ENCODE data around the gene BTF3. TPM values are rescaled to one million over a fixed set of nuclear protein-coding genes. Genes with fewer than 3 reads are reported as not detected.
A peak's percentile ranks its signal among the peaks of the same experiment; 100 is the strongest.
"Not testable (repeated sequence)": the region's sequence is repeated elsewhere in the genome, so short reads cannot be mapped to it uniquely, and the experiment has no call there.

The BTF3 gene
- total and polyA plus RNA-seq, 2 of the 13 experiments (the other 11 are each of a cell fraction or from before 2014, with no cell fraction given) = 557 to 698 TPM

DNA sequence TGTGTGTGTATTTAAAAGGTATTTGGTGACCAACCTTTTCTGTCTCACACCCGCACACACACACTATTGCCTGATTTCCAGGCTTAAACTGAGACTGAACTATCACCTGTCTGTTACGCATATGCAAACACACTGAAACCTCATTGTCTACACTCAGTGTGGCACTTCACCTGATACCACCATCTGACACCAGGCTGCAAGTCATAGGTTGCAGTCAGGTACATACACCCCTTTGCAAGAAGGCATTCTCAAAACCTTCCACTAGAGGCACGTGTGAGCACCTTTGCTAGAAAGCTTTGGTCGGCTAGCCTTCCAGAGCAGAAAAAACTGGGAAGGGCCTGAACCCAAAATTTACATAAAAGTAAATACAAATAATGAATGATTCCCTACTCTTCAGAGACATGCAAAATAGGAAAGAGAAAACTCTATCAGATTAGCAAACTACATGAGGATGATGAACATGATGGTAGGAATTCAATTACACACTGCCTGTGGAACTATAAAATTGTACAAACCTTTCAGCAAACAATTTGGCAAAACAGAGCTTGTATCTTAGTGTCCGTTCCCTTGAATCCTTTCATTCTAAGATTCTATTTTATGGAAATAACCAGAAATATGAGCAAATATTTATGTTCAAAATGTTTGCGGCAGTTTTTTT, 43.7 kb upstream of the BTF3 start (continued):
- TF ChIP-seq, protein P1, sequence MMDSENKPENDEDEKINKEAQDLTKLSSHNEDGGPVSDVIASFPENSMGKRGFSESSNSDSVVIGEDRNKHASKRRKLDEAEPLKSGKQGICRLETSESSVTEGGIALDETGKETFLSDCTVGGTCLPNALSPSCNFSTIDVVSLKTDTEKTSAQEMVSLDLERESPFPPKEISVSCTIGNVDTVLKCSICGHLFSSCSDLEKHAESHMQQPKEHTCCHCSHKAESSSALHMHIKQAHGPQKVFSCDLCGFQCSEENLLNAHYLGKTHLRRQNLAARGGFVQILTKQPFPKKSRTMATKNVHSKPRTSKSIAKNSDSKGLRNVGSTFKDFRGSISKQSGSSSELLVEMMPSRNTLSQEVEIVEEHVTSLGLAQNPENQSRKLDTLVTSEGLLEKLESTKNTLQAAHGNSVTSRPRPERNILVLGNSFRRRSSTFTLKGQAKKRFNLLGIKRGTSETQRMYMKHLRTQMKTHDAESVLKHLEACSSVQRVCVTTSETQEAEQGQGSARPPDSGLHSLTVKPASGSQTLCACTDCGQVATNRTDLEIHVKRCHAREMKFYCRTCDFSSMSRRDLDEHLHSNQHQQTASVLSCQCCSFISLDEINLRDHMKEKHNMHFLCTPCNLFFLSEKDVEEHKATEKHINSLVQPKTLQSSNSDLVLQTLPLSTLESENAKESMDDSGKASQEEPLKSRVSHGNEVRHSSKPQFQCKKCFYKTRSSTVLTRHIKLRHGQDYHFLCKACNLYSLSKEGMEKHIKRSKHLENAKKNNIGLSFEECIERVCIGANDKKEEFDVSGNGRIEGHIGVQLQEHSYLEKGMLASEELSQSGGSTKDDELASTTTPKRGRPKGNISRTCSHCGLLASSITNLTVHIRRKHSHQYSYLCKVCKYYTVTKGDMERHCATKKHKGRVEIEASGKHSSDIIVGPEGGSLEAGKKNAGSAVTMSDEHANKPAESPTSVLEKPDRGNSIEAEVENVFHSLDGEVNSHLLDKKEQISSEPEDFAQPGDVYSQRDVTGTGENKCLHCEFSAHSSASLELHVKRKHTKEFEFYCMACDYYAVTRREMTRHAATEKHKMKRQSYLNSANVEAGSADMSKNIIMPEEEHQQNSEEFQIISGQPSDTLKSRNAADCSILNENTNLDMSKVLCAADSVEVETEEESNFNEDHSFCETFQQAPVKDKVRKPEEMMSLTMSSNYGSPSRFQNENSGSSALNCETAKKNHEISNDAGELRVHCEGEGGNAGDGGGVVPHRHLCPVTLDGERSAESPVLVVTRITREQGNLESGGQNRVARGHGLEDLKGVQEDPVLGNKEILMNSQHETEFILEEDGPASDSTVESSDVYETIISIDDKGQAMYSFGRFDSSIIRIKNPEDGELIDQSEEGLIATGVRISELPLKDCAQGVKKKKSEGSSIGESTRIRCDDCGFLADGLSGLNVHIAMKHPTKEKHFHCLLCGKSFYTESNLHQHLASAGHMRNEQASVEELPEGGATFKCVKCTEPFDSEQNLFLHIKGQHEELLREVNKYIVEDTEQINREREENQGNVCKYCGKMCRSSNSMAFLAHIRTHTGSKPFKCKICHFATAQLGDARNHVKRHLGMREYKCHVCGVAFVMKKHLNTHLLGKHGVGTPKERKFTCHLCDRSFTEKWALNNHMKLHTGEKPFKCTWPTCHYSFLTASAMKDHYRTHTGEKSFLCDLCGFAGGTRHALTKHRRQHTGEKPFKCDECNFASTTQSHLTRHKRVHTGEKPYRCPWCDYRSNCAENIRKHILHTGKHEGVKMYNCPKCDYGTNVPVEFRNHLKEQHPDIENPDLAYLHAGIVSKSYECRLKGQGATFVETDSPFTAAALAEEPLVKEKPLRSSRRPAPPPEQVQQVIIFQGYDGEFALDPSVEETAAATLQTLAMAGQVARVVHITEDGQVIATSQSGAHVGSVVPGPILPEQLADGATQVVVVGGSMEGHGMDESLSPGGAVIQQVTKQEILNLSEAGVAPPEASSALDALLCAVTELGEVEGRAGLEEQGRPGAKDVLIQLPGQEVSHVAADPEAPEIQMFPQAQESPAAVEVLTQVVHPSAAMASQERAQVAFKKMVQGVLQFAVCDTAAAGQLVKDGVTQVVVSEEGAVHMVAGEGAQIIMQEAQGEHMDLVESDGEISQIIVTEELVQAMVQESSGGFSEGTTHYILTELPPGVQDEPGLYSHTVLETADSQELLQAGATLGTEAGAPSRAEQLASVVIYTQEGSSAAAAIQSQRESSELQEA (CRISPR knock-in tag; IDR thresholded peaks at IDR 0.05; ENCODE audit: not compliant biosample characterization) = no peak
- 0 out of 2 replicates have a peak, but pooled peaks have one; percentile 19 for TF ChIP-seq CBX2 (IDR thresholded peaks at IDR 0.05; ENCODE audit: low read depth, low read length)
- no peak for TF ChIP-seq CBX2 (CRISPR knock-in tag; IDR thresholded peaks at IDR 0.05; ENCODE audit: low read depth)

DNA sequence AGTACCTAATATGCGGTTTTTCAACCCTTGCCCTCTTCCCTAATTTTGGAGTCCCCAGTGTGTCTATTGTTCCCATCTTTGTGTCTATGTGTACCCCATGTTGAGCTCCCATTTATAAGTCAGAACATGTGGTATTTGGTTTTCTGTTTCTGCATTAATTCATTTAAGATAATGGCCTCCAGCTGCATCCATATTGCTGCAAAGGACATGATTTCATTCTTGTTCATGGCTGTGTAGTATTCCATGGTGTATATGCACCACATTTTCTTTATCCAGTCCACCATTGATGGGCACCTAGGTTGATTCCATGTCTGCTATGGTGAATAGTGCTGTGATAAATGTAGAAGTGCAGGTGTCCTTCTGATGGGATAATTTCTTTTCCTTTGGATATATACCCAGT, 41.8 kb upstream of the BTF3 start:
- POLR2A ChIA-PET; BruUV-seq (replicated peaks); H2AFZ ChIP-seq (ENCODE audit: low read length); in situ Hi-C loops (cut with HindIII; ENCODE audit: extremely low pct_ligation_motif_present, low pct_unique_long_range_greater_than_20kb); H3K9me3 ChIP-seq (ENCODE audit: low read length); H3K4me3 ChIP-seq (replicated peaks in 1 of 3; ENCODE audit: insufficient read depth in 1 of 3, low read depth in 2 of 3, low read length in 3 of 3); H3K27ac ChIP-seq (ENCODE audit: extremely low read length, insufficient read depth, low read length); DNase-seq (ENCODE audit: low spot score); ATAC-seq; intact Hi-C loops (cut with micrococcal nuclease; ENCODE audit: unreplicated experiment); CTCF ChIA-PET (ENCODE audit: low intra/inter-chr PET ratio, low total read pairs); H3K4me1 ChIP-seq (ENCODE audit: insufficient read depth, low read length); H3K79me2 ChIP-seq (ENCODE audit: insufficient read depth, low read length); H3K36me3 ChIP-seq (replicated peaks in 1 of 2; ENCODE audit: control insufficient read depth in 1 of 2, insufficient read depth in 2 of 2, low read length in 2 of 2); FAIRE-seq; H4K20me1 ChIP-seq (ENCODE audit: insufficient read depth, low read length); H3K9ac ChIP-seq (ENCODE audit: insufficient read depth, low read depth, low read length); H3K4me2 ChIP-seq (ENCODE audit: low read depth, low read length): not testable (repeated sequence)
- H3K27me3 ChIP-seq (ENCODE audit: control insufficient read depth in 1 of 2, insufficient read depth in 2 of 2, low read length in 2 of 2) = peaks cover 4 to 48% of the 10 kb centered on the region in 2 experiments
- WGBS (ENCODE audit: low lambda C conversion rate) = 0% methylated on average over 1 of the region's 1 CpG
